Measurements from ENCODE around the gene MORN1.

The MORN1 gene

GRCh38 chr1:2279210-2279639 lies 112.1 kb downstream of the MORN1 start:
- H3K4me2 ChIP-seq (ENCODE audit: low read depth, low read length), result no peak overlapping the region
- TF ChIP-seq EZH2 (optimal IDR thresholded peaks at IDR 0.05; ENCODE audit: low read depth, low read length), result no peak
- TF ChIP-seq CTCF (IDR thresholded peaks at IDR 0.05; ENCODE audit: low read length), result no peak
- TF ChIP-seq EZH2phosphoT487 (IDR thresholded peaks at IDR 0.05; ENCODE audit: low read length), result no peak
- no peak overlapping the region for H3K9ac ChIP-seq (ENCODE audit: low read length)
- H3K36me3 ChIP-seq (replicated peaks; ENCODE audit: insufficient read depth, low read length), result no peaks in the 10 kb centered on the region
- no peaks in the 10 kb centered on the region; the same call in 1 of the 2 replicates for H3K79me2 ChIP-seq (ENCODE audit: low read length)
- no peak for DNase-seq
- no peak overlapping the region for H2AFZ ChIP-seq (ENCODE audit: low read length)
- H3F3A ChIP-seq (ENCODE audit: insufficient read depth, low read length), result no peaks in the 10 kb centered on the region
- no peaks in the 10 kb centered on the region for H3K4me1 ChIP-seq (ENCODE audit: low read length)
- no peaks in the 10 kb centered on the region for H3K9me3 ChIP-seq (replicated peaks; ENCODE audit: insufficient read depth, low read length)
- no peaks in the 10 kb centered on the region for H4K20me1 ChIP-seq (ENCODE audit: insufficient read depth, low read length)
- no peaks in the 10 kb centered on the region for H3K9me2 ChIP-seq (replicated peaks; ENCODE audit: insufficient read depth, low read length)
- H3K27ac ChIP-seq (ENCODE audit: low read length), result no peak overlapping the region
- no peaks in the 10 kb centered on the region for H3K27me3 ChIP-seq (replicated peaks; ENCODE audit: insufficient read depth, low read length)
- H3K4me3 ChIP-seq (ENCODE audit: low read length), result no peak overlapping the region

- Histone ChIP-seq H3K4me2 (ENCODE audit: low read depth, low read length) (no peak overlapping the region), H4K20me1 (ENCODE audit: insufficient read depth, low read length) (no peaks in the 10 kb centered on the region), H3K27ac (ENCODE audit: low read length) (no peak overlapping the region), H2AFZ (ENCODE audit: low read length) (no peak overlapping the region), H3K9me3 (replicated peaks; ENCODE audit: insufficient read depth, low read length) (no peaks in the 10 kb centered on the region), H3K79me2 (ENCODE audit: low read length) (no peaks in the 10 kb centered on the region; the same call in 1 of the 2 replicates), H3K4me1 (ENCODE audit: low read length) (no peaks in the 10 kb centered on the region), H3K9ac (ENCODE audit: low read length) (no peak overlapping the region), H3K27me3 (replicated peaks; ENCODE audit: insufficient read depth, low read length) (no peaks in the 10 kb centered on the region), H3K9me2 (replicated peaks; ENCODE audit: insufficient read depth, low read length) (no peaks in the 10 kb centered on the region), H3K4me3 (ENCODE audit: low read length) (no peak overlapping the region), H3K36me3 (replicated peaks; ENCODE audit: insufficient read depth, low read length) (no peaks in the 10 kb centered on the region), H3F3A (ENCODE audit: insufficient read depth, low read length) (no peaks in the 10 kb centered on the region)
- TF ChIP-seq EZH2phosphoT487 (IDR thresholded peaks at IDR 0.05; ENCODE audit: low read length), result no peak
- no peak for TF ChIP-seq CTCF (IDR thresholded peaks at IDR 0.05; ENCODE audit: low read length)
- TF ChIP-seq EZH2 (optimal IDR thresholded peaks at IDR 0.05; ENCODE audit: low read depth, low read length), result no peak
- no peak for DNase-seq
Measured at GRCh38 chr1:2278591-2279209, 112.7 kb downstream of the MORN1 start.

GRCh38 chr1:2277741-2278488 lies 113.4 kb downstream of the MORN1 start:
- H3K4me1 ChIP-seq (ENCODE audit: low read length), result no peaks in the 10 kb centered on the region
- no peaks in the 10 kb centered on the region for H3K9me2 ChIP-seq (replicated peaks; ENCODE audit: insufficient read depth, low read length)
- no peak for DNase-seq
- H3K27ac ChIP-seq (ENCODE audit: low read length), result no peak overlapping the region
- no peaks in the 10 kb centered on the region for H3K9me3 ChIP-seq (replicated peaks; ENCODE audit: insufficient read depth, low read length)
- H3K9ac ChIP-seq (ENCODE audit: low read length), result no peak overlapping the region
- no peaks in the 10 kb centered on the region for H3F3A ChIP-seq (ENCODE audit: insufficient read depth, low read length)
- no peak overlapping the region for H2AFZ ChIP-seq (ENCODE audit: low read length)
- H3K36me3 ChIP-seq (replicated peaks; ENCODE audit: insufficient read depth, low read length), result no peaks in the 10 kb centered on the region
- H3K4me2 ChIP-seq (ENCODE audit: low read depth, low read length), result no peak overlapping the region
- H4K20me1 ChIP-seq (ENCODE audit: insufficient read depth, low read length), result no peaks in the 10 kb centered on the region
- no peaks in the 10 kb centered on the region for H3K27me3 ChIP-seq (replicated peaks; ENCODE audit: insufficient read depth, low read length)
- H3K4me3 ChIP-seq (ENCODE audit: low read length), result no peak overlapping the region
- TF ChIP-seq CTCF (IDR thresholded peaks at IDR 0.05; ENCODE audit: low read length) (no peak), EZH2phosphoT487 (IDR thresholded peaks at IDR 0.05; ENCODE audit: low read length) (no peak), EZH2 (optimal IDR thresholded peaks at IDR 0.05; ENCODE audit: low read depth, low read length) (no peak)
- H3K79me2 ChIP-seq (ENCODE audit: low read length), result no peaks in the 10 kb centered on the region; the same call in 1 of the 2 replicates

All from MM.1S (cell line).